Measurements from ENCODE around the gene CATSPER4.

Gene CATSPER4

GRCh38 chr1:26190373-26190987, at the start of gene CATSPER4:
CATSPER4 (plus strand) TSS chr1:26190602; CDS start chr1:26190628, 26 bp downstream.
- no peak within 1 kb of the TSS for H3K4me3 ChIP-seq (ENCODE audit: low read depth, low read length)
- TF ChIP-seq CTCF (IDR thresholded peaks at IDR 0.05; ENCODE audit: low read depth, low read length), result no peak

GRCh38 chr1:26142159-26142558, 48.2 kb upstream of the CATSPER4 start:
- H3K4me3 ChIP-seq (ENCODE audit: low read depth, low read length), result no peak overlapping the region
- no peak for TF ChIP-seq CTCF (IDR thresholded peaks at IDR 0.05; ENCODE audit: low read depth, low read length)

GRCh38 chr1:26145041-26145959, 45.1 kb upstream of the CATSPER4 start:
- no peak overlapping the region for H3K4me3 ChIP-seq (ENCODE audit: low read depth, low read length)
- TF ChIP-seq CTCF (IDR thresholded peaks at IDR 0.05; ENCODE audit: low read depth, low read length), result peak; percentile 63

GRCh38 chr1:26145960-26146294, 44.5 kb upstream of the CATSPER4 start:
- no peak overlapping the region for H3K4me3 ChIP-seq (ENCODE audit: low read depth, low read length)
- TF ChIP-seq CTCF (IDR thresholded peaks at IDR 0.05; ENCODE audit: low read depth, low read length), result no peak

- no peak for TF ChIP-seq CTCF (IDR thresholded peaks at IDR 0.05; ENCODE audit: low read depth, low read length)
These were observed 41.5 kb upstream of the CATSPER4 start for GRCh38 chr1:26148887-26149286.

GRCh38 chr1:26153966-26154532, 36.4 kb upstream of the CATSPER4 start:
- TF ChIP-seq CTCF (IDR thresholded peaks at IDR 0.05; ENCODE audit: low read depth, low read length), result no peak
- no peak overlapping the region for H3K4me3 ChIP-seq (ENCODE audit: low read depth, low read length)

More at GRCh38 chr1:26148887-26149286, 41.5 kb upstream of the CATSPER4 start:
- H3K4me3 ChIP-seq (ENCODE audit: low read depth, low read length), result no peak overlapping the region

GRCh38 chr1:26154750-26155149, 35.7 kb upstream of the CATSPER4 start:
- H3K4me3 ChIP-seq (ENCODE audit: low read depth, low read length), result no peak overlapping the region
- no peak for TF ChIP-seq CTCF (IDR thresholded peaks at IDR 0.05; ENCODE audit: low read depth, low read length)

Measured in WI38 (cell line).